HG02943 (cell line): ENCODE measurements around the gene MYO1F.
"Not testable (repeated sequence)": the region's sequence is repeated elsewhere in the genome, so short reads cannot be mapped to it uniquely, and the experiment has no call there.

ENCODE experiments used
- ATAC-seq: cut with Tn5 transposase; IDR thresholded peaks from one replicate; pipeline ENCODE4 v1.9.1; 2021; ENCODE audit warnings: mild to moderate bottlenecking, low read depth, moderate library complexity; ENCODE audit not compliant: unreplicated experiment

Gene MYO1F

GRCh38 chr19:8600816-8601215 is 23.6 kb upstream of the MYO1F start:
- ATAC-seq = no peak

DNA sequence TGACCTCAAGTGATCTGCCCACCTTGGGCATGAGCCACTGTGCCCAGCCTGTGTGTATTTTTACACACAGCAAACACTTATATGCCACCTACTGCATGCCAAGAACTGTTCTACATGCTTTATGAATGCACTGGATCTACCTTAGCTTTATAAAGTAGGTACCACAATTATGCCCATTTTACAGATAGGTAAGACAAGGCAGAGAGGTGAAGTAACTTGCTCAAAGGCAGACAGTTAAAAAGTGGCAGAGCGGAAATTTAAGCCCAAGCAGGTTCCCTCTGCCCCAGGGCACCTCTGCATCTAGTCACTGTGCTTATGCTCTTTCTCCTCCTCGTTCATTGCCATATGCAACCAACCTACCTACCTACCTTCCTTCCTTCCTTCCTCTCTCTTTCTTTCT is 22.8 kb upstream of the MYO1F start:
- ATAC-seq = no peak

DNA sequence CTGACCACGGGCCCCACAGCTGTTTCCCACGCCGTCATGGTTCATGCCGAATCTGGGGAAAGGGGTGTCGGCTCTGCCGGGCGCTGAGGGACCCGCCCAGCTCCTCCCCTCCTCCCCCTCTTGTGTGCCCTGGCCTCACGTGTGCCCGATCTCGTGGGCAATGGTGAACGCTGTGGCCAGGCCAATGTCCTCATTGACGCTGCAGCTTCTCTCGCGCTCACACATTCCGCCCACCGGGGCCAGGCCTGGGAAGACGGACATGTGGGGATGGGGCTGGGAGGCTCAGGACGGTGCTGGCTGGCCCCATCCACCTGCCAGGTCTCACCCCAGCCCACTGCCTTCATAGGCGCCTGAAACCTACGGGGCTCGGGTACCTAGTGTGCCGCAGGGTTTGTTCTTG is 18.9 kb upstream of the MYO1F start:
- no peak for ATAC-seq

DNA sequence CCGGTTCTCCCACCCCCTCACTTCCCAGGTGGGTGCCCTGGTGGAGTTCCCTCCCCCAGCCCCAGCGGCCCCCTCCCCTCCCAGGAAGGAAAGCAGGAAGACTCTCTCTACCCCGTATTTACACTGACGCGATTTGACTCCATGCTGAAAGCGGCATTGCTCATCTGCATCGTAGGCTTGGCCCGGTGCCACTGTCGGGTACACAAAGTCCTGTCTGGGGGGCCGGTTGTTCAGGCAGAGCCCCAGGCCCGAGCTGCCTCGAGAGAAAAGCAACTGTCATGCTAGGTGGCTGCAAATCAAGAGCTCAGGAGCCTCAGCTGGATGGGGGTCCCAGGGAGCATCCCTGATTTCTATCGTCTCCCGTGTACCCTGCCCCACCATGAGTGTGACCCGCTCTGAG is 18.4 kb upstream of the MYO1F start:
- no peak for ATAC-seq

- no peak for ATAC-seq
Observed at GRCh38 chr19:8593931-8594330, 16.7 kb upstream of the MYO1F start.

GRCh38 chr19:8592231-8593009 is 15.2 kb upstream of the MYO1F start:
- no peak for ATAC-seq

DNA sequence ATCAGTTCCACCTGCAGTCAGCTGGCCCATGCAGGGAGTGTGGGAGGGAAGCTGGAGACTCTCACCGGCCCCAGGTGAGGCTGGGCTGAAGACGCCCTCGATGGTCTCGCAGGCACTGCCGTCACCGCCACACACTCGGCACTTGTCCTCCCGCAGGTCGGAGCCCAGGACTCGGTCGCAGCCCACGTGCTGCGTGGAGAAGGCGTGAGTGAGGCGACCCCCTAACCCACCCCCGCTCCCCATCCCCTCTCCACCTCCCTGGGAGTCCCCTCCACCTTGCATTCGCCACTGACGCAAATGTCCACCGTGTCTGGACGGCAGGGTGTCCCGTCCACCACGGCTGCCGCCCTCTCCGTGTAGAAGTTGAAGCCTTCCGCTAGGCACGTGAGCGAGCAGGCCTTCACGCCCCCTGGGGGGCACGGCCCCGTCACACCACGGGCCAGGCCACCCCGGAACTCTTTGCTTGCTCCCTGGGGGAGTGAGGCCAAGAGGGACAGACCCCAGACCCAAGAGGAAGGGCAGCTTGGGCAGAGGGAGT is 12.0 kb upstream of the MYO1F start:
- ATAC-seq = no peak

- no peak for ATAC-seq
Observed at GRCh38 chr19:8585894-8586750, 8.9 kb upstream of the MYO1F start.

GRCh38 chr19:8584965-8585893 is 8.0 kb upstream of the MYO1F start:
- ATAC-seq = no peak

DNA sequence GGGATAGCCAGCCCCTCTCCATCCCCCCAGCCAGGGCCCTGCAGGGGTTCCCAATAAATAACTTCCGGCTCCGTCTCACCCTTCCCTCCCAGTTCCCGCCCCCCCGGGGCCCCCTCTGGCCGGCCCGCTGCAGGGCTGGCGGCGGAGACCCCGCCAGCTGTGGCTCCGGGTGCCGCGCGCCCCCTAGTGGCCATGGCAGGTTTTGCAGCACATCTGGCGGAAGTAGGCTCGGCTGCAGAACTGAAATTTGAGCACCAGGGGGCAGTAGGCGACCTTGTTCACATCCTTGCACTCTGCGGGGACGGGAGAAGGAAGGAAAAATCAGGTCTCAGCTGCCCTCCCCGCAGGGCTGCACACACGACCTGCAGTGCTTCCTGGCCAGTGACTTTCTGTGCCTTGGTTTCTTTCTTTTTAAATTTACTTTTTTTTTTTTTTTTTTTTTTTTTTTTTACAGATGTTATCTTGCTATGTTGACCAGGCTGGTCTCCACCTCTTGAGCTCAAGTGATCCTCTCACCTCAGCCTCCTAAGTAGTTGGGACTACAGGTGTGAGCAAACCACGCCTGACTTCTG is 3.6 kb upstream of the MYO1F start:
- ATAC-seq = no peak

DNA sequence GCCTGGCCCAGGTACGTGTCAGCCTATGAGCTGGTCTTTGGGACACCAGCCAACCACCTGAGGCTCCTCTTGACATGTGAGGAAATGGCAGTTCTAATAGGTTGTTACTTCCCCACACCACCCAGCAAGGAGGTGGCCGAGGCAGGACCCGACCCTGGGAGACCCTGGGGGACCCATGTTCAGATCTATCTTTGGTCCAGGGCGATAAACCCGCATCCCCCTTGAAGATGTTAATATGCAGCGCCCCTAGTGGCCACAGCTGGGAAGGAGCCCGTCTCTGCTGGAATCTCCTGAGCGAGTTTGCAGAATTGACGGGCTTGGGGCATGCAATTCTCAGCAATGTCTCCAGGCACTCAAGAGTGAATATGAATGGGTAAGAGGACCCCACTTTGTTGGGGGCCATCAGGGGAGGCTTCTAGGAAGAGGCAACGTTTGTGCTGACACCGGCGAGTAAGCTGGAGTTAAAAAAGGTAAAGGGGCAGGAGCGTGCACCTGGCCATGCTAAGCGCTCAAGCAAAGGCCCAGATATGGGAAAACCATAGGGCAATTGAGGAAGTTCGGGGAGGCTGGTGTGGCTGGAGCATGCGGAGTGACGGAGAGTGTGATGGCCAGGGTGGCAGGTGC is 1.5 kb upstream of the MYO1F start:
- no peak for ATAC-seq

DNA sequence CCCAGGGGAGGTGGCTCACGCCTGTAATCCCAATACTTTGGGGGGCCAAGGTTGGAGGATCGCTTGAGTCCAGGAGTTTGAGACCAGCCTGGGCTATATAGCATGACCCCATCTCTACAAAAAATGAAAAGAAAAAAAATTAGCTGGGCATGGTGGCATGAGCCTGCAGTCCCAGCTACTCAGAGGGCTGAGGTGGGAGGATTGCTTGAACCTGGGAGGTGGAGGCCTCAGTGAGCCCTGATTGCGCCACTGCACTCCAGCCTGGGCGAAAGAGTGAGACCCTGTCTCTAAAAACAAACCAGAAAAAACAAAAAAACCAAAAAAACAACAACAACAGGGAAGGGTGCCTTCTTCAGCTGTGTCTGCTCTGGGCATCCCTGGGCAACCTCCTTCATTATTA is 499 bp upstream of the MYO1F start:
- no peak for ATAC-seq

- ATAC-seq = no peak
Observed at GRCh38 chr19:8576273-8576993, 809 bp downstream of the MYO1F start.

DNA sequence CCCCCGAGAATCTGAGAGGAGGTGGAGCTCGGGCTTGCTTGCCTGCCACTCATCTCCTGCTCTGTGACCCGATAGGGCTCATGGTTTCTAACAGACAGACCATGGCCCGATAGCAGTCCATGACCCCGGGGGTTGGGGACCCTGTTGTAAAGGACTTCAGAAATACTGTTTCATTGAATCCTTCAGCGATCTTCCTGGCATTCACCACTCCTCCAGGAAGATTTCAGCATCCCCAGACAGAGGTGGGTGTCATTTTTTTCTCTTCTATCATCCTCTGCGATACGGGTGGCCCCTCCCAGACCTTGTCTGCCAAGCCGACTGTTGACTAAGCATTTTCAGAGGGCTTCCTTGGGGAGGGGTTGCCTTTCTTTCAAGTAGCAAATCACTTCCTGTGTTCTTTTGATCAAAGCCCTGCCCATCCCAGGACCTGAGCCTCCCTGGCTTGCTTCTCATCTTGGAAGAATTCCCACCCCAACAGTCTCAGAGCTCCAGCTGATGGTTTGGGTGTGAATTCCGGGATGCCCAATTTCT is 1.7 kb downstream of the MYO1F start:
- no peak for ATAC-seq

- ATAC-seq = not testable (repeated sequence)
Observed at GRCh38 chr19:8574619-8574922, 2.7 kb downstream of the MYO1F start.

DNA sequence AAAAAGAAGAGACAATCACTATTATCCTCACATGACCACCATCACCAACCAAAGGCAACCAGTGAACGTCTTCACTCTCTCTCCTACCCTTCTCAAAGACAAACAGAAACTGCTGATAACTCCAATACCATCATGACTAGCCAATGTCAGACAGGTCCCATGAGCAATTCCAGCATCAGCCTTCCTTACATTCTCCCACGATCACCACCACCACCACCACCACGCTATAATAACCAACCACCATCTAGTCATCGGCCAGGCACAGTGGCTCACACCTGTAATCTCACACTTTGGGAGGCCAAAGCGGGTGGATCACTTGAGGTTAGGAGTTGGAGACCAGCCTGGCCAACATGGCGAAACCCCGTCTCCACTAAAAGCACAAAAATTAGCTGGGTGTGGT is 3.9 kb downstream of the MYO1F start:
- no peak for ATAC-seq

- no peak for ATAC-seq
Observed at GRCh38 chr19:8571006-8571411, 6.2 kb downstream of the MYO1F start.

DNA sequence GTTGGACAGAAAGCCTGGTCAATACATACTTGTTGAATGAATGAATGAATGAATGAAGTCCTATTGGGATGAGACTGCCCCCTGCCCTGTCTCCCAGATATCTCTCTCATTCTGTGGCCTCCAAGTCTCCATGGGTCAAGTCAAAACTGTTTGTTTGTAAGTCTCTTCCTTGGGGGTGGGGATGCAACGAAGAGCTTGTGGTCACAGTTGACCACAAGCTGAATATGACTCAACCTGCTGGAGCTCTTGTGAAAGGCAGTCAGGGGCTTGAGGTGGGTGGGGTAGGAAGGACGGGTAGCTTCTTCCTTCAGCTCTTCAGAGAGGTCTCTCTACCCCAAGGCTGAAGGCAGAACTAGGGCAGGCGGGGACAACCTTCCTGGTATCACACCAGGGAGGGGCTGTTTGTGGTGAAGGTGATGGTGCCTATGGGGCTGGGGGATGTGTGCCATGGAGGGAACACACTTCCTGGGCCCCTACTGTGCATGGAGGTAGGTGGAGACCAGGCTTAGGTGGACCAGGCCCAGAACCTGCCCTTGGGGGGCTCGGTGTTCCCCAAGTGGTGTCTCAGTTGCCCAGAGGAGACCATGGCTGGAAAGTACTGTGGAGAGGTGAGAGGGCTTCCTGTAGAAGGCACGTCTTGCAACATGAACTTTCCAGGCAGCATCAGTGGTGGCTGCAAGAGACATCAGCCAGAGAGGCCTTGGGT is 8.0 kb downstream of the MYO1F start:
- ATAC-seq = no peak
